Stomach smooth muscle (tissue), 2 donors: ENCODE measurements around the gene LMF1.
"Not testable (repeated sequence)": the region's sequence is repeated elsewhere in the genome, so short reads cannot be mapped to it uniquely, and the experiment has no call there.

Source experiments
- H3K27ac ChIP-seq: one replicate; pipeline ENCODE4 v1.7.0; 2013; ENCODE audit warnings: mild to moderate bottlenecking, low read length, inconsistent platforms
- H3K27me3 ChIP-seq, 2 donors: one replicate each; pipeline ENCODE4 v1.7.0; 2013; ENCODE audit warnings: low read length in 2 of 2; ENCODE audit not compliant: insufficient read depth in 2 of 2, control insufficient read depth in 1 of 2
- H3K36me3 ChIP-seq, 2 donors: one replicate each; pipeline ENCODE4 v1.7.0; 2013; ENCODE audit warnings: low read length in 2 of 2; ENCODE audit not compliant: control insufficient read depth in 2 of 2, insufficient read depth in 2 of 2
- H3K4me1 ChIP-seq: one replicate; pipeline ENCODE4 v1.7.0; 2013; ENCODE audit warnings: low read length; ENCODE audit not compliant: control insufficient read depth, insufficient read depth
- H3K4me3 ChIP-seq, 2 donors: one replicate each; pipeline ENCODE4 v1.7.0; 2013; ENCODE audit warnings: low read length in 2 of 2
- H3K9ac ChIP-seq, 2 donors: one replicate each; pipeline ENCODE4 v1.7.0; 2013; ENCODE audit warnings: low read length in 2 of 2, mild to moderate bottlenecking in 1 of 2
- H3K9me3 ChIP-seq, 2 donors: one replicate each; pipeline ENCODE4 v1.7.0; 2013; ENCODE audit warnings: low read length in 2 of 2; ENCODE audit not compliant: control insufficient read depth in 2 of 2
- donor health status: healthy.
- donor health status: Pancreatic carcinoma.

The LMF1 gene

GRCh38 chr16:963913-964312 lies 6.9 kb downstream of the LMF1 start:
- H3K27ac ChIP-seq, result no peak overlapping the region
- H3K9ac ChIP-seq, result no peak overlapping the region
- no peaks in the 10 kb centered on the region for H3K9me3 ChIP-seq
- peaks cover 0 to 10% of the 10 kb centered on the region in 2 donors for H3K36me3 ChIP-seq
- H3K27me3 ChIP-seq, result no peaks in the 10 kb centered on the region
- no peak overlapping the region for H3K4me3 ChIP-seq
- H3K4me1 ChIP-seq, result no peaks in the 10 kb centered on the region

GRCh38 chr16:962901-963814 lies 7.6 kb downstream of the LMF1 start:
- Histone ChIP-seq H3K9ac (no peak overlapping the region), H3K4me1 (no peaks in the 10 kb centered on the region), H3K27ac (no peak overlapping the region), H3K4me3 (no peak overlapping the region), H3K27me3 (no peaks in the 10 kb centered on the region), H3K9me3 (no peaks in the 10 kb centered on the region), H3K36me3 (peaks cover 0 to 10% of the 10 kb centered on the region in 2 donors)

GRCh38 chr16:962366-962765 lies 8.4 kb downstream of the LMF1 start:
- Histone ChIP-seq H3K4me1 (no peaks in the 10 kb centered on the region), H3K27me3 (no peaks in the 10 kb centered on the region), H3K4me3 (no peak overlapping the region), H3K9ac (no peak overlapping the region), H3K9me3 (peaks cover 0 to 3% of the 10 kb centered on the region in 2 donors), H3K36me3 (peaks cover 0 to 4% of the 10 kb centered on the region in 2 donors), H3K27ac (no peak overlapping the region)

GRCh38 chr16:959232-960040 lies 11.3 kb downstream of the LMF1 start:
- H3K9ac ChIP-seq, result no peak overlapping the region
- H3K27ac ChIP-seq, result no peak overlapping the region
- no peaks in the 10 kb centered on the region for H3K4me1 ChIP-seq
- H3K36me3 ChIP-seq, result peaks cover 1 to 3% of the 10 kb centered on the region in 2 donors
- no peak overlapping the region for H3K4me3 ChIP-seq
- peaks cover 0 to 4% of the 10 kb centered on the region in 2 donors for H3K9me3 ChIP-seq
- no peaks in the 10 kb centered on the region for H3K27me3 ChIP-seq

- peaks cover 7 to 13% of the 10 kb centered on the region in 2 donors for H3K36me3 ChIP-seq
- H3K27ac ChIP-seq, H3K27me3 ChIP-seq, H3K9me3 ChIP-seq, H3K4me3 ChIP-seq, H3K9ac ChIP-seq, H3K4me1 ChIP-seq: not testable (repeated sequence)
These were observed 15.0 kb downstream of the LMF1 start for GRCh38 chr16:955766-956165.

GRCh38 chr16:953818-954217 lies 17.0 kb downstream of the LMF1 start:
- H3K27me3 ChIP-seq, H3K27ac ChIP-seq, H3K4me3 ChIP-seq, H3K9ac ChIP-seq, H3K4me1 ChIP-seq, H3K9me3 ChIP-seq: not testable (repeated sequence)
- H3K36me3 ChIP-seq, result peaks cover 7 to 13% of the 10 kb centered on the region in 2 donors

GRCh38 chr16:952321-952720 lies 18.5 kb downstream of the LMF1 start:
- H3K9ac ChIP-seq, result no peak overlapping the region
- H3K27ac ChIP-seq, result no peak overlapping the region
- H3K4me3 ChIP-seq, result no peak overlapping the region
- H3K4me1 ChIP-seq, result no peaks in the 10 kb centered on the region
- H3K36me3 ChIP-seq, result peaks cover 7 to 13% of the 10 kb centered on the region in 2 donors
- H3K9me3 ChIP-seq, result peaks cover 0 to under 1% of the 10 kb centered on the region in 2 donors
- H3K27me3 ChIP-seq, result no peaks in the 10 kb centered on the region

GRCh38 chr16:951660-952301 lies 19.0 kb downstream of the LMF1 start:
- Histone ChIP-seq H3K9ac (no peak overlapping the region), H3K4me3 (no peak overlapping the region), H3K36me3 (peaks cover 7 to 14% of the 10 kb centered on the region in 2 donors), H3K4me1 (no peaks in the 10 kb centered on the region), H3K9me3 (no peaks in the 10 kb centered on the region), H3K27me3 (no peaks in the 10 kb centered on the region), H3K27ac (no peak overlapping the region)

GRCh38 chr16:950733-951573 lies 19.8 kb downstream of the LMF1 start:
- H3K27ac ChIP-seq, H3K27me3 ChIP-seq, H3K4me1 ChIP-seq, H3K9ac ChIP-seq, H3K4me3 ChIP-seq, H3K9me3 ChIP-seq: not testable (repeated sequence)
- H3K36me3 ChIP-seq, result peaks cover 7 to 18% of the 10 kb centered on the region in 2 donors

- H3K4me3 ChIP-seq, H3K27me3 ChIP-seq, H3K9ac ChIP-seq, H3K4me1 ChIP-seq, H3K9me3 ChIP-seq, H3K27ac ChIP-seq: not testable (repeated sequence)
- peaks cover 0 to 15% of the 10 kb centered on the region in 2 donors for H3K36me3 ChIP-seq
These were observed 22.0 kb downstream of the LMF1 start for GRCh38 chr16:948767-949166.
